HG03378 (cell line): Measurements from ENCODE around the gene TRAK1.

Experiments used
- ATAC-seq: cut with Tn5 transposase; IDR thresholded peaks from one replicate; pipeline ENCODE4 v1.9.1; 2021; ENCODE audit warnings: mild to moderate bottlenecking, moderate library complexity; ENCODE audit not compliant: unreplicated experiment

TRAK1 gene

DNA sequence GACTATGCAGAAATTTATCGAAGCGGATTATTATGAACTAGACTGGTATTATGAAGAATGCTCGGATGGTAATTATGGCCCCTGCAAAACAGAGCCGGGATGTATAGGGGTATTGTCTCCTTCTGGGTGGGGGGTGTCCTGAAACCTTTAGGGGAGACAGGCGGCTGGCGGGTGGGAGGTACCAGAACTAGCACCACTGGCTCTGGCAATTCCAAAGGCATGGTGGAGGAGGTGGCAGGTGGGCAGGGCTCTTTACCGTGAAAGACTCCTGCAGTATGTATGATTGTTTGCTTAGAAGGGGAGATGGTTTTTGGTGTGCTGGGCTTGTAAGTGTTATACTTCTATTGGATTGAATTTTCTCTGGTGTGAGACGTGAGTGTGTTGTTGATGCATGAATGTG, 58.4 kb downstream of the TRAK1 start:
- no peak for ATAC-seq

DNA sequence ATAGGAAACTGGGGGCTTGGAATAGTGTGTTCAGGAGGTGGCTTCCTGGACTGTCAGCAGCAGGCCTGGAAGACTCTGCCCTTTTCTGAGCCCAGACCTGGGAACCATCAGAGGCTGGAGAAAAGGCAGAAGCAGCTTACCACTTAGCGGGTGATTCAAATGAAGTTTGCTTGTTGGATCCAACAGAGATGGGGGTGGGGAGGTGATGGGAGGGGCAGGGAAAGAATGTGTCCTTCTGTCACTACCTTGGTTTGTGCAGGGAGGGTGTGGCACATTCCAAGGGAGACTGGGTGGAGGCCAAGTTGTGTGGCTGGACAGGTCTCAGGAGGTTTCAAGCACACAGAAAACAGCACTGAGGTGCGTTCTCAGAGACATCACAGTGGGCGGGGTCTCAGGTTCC, 58.8 kb downstream of the TRAK1 start:
- ATAC-seq, result no peak

DNA sequence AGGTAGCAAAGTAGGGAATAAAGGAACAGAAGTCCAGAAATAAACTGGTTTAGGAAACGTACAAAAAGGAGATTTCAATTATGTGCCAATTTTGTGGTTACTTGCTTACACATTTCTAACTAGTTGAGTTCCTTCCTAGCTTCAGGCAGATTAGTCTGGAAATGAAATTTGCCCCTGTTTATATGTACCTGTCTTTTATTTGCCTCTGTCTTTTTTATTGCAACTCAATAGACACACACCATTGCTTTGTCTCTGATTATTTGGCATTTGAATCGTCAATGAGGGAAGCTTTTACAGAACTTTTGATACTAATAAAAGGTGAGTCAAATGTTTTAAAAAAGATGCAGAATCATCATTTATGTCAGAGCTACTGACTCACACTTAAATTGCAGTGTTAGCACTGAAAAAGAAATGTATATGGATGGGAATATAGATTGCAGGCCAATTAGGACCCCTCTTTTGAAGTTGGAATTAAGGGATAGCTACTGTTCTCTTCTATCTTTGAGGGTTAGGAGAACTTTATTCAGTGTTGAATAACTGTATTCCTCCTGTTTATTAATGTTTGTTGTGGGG, 60.5 kb downstream of the TRAK1 start:
- no peak for ATAC-seq

DNA sequence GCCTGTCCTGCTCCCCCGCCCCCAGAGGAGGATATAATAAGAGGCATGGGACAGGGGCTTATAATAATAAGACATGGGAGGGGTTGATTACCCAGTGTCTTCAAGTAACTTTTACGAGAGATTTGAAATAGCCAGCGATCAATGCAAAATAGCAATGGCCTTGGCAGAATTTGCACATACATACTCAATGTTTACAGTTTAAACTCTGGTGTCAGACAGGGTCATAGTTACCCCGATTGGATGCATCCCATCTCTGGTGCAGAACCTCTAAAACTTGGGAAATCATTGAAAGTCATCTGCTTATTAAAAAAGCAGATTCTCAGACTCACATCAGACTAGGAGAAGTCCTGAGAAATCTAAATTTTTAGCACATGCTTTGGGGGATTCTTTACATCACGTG, 61.0 kb downstream of the TRAK1 start:
- ATAC-seq, result no peak

DNA sequence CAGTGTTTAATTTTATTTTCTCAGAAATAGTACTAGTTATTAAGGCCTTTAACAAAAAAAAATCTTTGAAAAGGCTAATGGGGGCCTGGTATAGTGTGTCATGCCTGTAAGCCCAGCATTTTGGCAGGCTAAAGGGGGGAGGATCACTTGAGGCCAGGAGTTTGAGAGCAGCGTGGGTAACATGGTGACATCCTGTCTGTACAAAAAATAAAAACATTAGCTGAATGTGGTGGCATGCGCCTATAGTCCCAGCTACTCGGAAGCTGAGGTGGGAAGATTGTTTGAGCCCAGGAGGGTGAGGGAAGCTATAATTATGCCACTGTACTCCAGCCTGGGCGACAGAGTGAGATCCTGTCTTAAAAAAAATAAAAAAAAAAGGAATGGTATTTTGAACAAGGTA, 61.9 kb downstream of the TRAK1 start:
- ATAC-seq, result no peak

DNA sequence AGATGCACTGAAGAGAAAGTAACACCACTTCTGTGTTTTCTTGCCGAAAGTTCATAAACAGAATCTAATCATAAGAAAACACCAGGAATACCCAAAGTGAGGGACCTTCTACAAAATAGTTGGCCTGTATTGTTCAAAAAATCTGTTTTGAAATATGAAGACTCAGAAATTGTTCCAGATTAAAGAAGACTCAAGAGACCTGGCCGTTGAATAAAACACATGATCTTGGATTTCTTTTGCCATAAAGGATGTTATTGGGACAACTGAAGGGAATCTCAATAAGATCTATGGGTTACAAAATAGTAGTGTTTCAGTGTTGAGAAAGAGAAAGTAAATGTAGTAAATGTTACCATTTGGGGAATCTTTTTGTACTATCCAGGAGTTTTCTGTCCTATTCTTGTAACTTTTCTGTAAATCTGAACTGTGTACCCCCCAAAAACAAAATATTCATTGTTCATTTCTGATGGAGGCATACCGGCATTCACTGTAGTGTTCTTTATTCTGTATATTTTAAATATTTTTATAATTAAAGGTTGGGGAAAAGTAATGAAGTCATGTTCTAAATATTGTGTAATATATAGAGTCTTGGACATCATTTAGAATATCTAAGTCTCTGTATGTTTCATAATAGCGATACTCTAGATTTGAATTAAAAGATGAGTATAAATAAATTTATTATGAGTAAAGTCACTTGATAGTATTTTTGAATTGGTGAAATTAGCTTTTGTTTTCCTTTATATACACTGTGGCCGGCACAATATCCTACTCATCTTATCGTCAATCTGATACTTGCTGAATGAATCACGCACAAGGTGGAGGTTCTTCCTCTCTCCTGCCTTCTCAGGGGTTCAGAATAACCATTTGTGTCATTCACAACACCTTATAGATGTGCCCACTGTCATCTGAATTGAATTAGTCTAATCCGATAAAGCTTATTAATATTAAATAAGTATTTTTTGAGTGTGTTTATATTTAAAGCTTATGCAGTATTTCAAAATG, 66.7 kb downstream of the TRAK1 start:
- no peak for ATAC-seq

DNA sequence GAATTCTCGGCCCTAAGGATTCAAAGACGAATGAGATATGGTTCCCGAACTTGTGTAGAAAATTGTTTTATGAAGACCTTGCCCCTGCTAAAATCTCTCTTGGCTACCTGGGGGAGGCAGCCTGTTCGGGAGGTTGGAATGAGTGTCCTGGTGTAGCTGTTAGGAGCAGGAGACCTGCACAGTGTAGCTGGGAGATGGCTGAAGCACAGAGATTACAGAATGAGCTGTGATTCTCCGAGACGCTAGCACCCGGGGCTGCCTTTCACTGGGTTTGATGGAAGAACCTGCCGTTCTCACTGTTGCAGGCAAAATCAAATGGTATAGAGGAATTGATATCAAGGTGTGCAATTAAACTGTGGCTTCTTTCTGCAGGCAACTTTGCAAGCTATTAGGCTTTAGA, 68.0 kb downstream of the TRAK1 start:
- ATAC-seq, result no peak

DNA sequence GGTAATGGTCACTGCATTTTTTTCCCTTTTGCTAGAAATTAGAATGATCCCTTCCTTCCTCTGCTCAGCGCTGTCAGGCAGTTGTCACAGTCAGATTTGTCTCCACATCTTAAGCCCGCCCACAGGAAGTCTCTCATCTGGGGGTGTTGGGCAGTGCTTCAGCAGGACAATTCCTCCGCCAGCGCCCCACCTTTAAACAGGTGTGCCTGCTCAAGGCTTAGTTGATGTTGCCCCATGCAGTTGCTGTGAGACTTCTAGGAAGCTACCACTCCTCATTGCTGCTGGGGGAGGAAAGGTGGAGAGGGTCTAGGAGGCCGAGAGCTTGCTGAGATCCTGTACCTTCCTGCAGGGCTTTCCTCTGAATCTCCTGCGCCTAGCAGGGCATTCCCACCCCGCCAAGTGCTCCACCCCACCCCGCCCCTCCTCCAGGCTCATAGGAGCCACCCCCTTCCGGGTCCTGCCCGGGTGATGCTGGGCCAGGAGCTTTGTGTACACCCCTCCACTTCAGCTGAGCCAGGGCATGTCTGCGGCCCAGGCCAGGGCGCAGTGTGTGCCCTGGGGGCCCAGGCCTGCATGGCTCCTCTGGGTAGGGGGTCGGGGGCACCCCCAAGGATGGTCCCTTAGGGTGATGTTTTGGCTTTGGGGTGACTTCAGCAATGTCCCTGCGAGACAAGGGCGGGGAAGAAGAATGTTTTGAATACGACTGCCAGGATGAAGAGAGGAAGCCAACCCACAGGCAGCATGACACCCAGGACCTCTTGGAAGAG, 68.7 kb downstream of the TRAK1 start:
- ATAC-seq, result no peak

DNA sequence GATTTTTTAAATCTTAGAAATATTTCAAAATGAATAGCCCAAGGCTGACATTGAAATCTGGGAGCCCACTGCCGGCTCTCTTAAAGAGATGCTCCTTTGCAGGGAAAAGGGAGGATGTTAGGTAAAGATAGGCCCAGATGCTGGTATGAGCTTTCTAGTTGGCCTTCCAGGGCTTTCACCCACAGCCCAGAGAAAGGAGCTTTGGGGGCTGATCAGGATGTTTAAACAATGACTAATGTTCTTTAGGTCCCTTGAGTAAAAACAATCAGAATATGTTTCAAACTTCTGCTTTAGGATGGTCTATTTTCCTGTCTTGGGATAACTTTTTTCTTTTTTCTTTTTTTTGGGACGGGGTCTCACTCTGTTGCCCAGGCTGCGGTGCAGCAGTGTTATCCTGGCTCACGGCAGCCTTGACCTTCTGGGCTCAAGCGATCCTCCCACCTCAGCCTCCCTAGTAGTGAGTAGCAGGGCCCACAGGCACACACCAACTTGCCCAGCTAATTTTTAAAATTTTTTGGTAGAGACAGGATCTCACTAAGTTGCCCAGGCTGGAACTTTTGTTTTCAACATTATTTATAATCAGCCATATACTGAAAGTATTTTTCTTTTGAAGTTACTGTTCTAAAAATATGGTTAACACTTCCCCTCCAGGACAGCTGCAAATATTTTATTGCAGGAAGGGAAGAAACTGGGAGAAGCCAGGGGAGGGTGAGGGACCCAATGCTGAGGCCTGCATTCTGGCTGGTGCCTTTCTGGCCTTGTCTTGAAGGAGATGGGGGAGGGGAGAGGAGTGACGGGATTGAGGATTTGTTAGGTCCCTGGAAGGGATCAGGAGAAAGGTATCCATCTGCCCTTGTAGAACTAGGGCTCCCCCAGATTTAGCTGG, 70.1 kb downstream of the TRAK1 start:
- no peak for ATAC-seq

DNA sequence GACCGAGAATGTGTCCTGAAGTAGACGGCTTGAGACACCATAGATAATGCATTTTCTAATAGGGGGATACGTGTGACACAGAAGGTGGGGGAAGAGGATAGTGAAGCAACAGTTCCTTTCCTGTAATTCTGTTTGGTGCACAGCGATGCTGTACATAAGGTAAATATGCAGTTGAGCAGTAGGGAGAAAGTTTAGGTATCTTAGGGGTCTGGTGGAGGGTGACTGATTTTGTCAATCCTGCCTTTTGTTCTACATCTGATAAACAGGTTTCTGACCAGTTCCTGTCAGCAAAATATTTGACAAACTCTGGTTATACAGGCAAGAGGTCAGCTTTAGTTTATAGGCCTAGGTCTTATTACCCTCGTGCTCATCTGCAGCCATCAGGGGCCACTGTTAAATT, 71.3 kb downstream of the TRAK1 start:
- ATAC-seq, result no peak

DNA sequence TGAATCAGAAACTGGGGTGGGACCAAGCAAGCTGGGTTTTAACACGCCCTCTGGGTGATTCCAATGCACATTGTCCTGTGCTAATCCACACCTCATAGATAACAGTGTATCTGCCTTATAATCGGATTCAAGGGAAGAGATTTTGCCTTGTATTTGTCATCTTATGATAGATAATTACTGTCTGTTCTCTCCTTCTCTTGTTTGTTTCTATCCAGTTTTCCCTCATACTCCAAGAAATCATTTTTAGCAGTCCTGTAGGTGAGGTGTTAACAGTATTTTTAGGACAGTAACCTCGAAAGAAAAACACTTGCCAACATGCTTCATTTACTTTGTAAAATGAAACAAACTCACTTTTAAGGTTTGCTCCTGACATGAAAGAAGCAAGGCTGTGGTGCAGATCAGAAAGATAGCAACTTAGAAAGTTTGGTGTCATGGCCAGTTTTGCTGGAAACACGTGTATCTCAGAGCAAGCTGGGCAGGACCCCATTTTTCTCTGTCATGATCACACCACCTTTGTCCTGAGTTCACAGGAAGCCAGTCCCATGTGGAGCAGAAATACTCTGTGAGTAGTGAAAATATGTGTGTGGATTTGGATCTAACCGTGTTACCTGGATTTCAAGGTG, 72.6 kb downstream of the TRAK1 start:
- no peak for ATAC-seq

DNA sequence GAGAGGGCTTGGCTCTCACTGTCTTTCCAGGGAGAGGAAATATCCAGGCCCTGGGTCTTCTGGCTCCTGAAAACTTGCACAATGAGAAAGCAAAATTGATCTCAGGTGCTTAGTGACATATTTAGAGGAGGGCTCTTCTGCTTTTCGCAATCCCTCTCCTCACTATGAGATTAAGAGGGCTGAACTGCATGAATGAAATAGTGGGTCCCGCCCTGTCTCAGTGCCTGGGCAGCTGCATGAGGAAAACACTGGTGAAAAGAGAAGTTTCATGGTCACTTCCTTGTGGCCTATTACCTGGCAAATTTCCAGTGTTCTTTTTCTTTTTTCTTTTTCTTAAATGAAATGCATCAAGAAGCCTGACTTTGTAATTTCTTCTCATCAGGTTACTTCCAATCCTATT, 73.5 kb downstream of the TRAK1 start:
- ATAC-seq, result no peak

DNA sequence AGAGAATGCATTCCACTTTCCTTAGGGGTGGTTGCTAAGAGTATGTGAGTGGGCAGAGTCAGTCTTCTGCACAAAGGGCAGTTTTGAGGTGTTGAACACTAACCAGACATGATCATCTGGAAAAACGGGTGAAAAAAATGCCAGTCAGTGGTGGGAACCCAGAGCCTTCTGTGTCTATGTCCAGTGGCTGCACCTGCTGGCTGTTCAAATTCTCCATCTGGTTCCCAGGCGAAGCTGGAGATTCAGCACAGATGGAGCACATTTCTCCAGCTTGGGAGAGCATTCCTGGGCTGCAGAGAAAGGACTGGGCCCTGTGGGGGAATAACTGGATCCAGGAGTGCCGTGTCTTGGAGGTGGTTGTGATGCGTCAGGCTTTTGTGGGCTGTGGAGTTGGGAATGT, 74.1 kb downstream of the TRAK1 start:
- ATAC-seq, result no peak

DNA sequence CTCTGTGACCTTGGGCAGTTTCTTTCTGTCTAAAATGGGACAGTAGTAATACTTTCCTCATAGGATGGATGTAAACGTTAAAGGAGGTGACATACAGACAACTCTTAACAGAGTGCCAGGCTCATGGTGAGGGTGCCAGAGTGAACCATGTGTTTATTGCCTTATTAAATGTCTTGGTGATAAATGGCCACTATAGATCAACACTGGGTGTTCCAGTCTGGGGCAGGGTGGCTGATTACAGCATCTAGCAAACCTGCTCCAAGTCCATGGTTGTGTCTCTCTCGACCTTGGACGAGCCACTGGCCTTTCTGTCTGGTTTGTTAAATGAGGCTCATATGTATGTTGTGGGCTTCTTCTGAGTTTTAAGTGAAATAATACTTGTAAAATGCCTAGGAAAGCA, 75.1 kb downstream of the TRAK1 start:
- no peak for ATAC-seq

DNA sequence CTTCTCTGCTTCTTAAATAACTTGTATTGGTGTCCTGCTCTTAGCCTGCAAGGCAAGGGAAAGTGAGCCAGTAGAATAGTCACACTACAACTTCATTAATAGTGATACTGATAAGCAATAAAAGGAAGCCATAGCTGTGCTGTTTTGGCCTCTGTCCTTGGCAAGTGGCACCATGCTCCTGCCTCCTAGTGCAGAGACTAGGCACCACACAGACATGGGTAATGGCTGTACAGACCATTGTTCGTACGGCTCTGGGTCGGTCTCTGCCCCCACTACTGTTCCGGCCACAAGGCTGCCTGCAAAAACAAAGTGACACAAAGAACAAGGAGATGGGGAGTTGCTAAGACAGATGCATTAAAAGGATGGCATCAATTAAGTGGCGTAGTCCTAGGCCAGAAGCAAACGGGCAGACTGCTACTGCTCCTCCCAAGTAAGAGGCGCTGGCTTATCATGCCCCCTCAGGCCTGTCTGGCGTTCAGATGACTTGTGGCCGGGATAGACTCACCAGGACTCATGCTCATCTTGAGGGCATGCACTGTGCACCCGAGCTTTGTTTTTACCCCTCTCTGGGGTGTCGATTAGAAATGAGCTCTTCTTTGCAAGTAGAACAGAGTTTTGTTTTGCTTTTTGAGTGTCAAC, 75.6 kb downstream of the TRAK1 start:
- ATAC-seq, result no peak

DNA sequence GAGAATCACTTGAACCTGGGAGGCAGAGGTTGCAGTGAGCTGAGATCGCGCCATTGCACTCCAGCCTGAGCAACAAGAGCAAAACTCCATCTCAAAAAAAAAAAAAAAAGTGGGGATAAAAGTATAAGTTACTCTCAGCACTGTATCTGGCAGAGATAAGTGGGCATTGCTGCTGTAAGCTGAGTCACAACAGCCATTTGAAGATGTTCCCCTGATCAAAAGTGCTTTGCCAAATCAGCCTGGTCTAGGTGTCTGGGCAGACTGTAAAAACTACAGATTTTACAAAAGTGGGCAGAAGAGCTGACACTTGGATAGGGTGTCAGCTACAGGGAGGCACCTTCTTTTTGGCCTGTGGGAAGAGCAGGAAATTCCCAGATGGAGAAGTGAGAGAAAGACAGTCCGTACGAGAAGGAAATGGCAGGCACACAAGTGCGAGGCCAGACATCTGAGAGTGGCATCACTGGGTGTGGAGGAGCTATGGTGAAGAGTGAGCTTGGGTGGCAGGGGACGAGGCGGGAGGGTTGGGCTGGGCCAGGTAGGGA, 78.5 kb downstream of the TRAK1 start:
- ATAC-seq, result no peak

DNA sequence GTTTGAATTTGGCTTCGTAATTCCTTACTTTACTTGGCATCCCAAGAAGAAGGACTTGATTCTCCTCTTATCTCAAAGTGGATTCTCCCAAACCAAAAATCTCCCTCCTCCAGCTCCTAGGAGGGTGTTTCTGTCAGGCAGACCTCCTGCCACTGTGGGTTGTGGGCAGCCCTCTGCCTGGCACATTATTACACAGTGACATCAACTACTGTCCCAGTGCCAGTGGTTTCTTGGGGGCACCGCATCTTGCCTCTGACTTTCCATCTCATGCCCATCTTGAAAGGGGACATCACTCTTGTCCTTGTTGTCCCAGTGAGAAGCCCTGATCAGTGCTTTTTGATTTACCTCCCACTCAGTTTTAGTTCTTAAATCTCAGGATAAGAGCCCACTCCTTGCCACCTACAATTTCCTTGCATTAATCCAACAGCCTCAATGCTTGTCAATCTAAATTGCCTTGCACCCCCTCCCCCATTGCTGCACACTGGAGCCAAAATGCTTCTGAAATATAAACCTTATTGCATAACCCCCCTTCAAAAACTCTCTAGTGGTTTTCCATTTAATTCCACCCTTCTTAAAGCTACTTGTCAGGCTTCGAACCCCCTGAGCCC, 81.0 kb downstream of the TRAK1 start:
- no peak for ATAC-seq

DNA sequence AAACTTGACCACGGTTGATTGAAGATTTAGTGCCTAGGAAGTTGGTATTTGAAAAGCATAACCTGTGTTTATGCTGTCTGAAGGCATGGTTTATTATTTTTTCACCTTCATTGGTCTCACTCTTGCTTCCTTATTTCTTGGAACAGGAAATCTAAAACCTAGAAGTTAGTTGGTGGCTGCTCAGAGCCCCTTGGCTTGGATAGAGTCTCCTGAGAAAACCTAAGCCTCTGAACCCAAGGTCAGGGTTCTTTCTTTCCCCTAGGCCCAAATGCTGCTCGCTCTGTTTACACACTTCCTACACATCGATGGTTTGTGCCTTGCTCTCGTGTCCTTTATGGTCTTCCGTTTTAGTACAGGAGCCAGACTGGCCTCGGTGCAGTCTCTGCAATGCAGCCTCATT, 82.2 kb downstream of the TRAK1 start:
- no peak for ATAC-seq
